WTC11 (cell line): ENCODE results near the gene NDUFV2. TPM values are rescaled to one million over a fixed set of nuclear protein-coding genes. Genes with fewer than 3 reads are reported as not detected.

Experiments used
- ATAC-seq: fragments of 200-7000 bp; cut with Tn5 transposase; 2 replicates; pipeline ENCODE4 v1.10.0; 2021; ENCODE audit warnings: mild to moderate bottlenecking, moderate library complexity
- CTCF ChIA-PET: fragments of 300-600 bp; sonication (Branson Sonifier 250); formaldehyde crosslinking; loops from one replicate; lab custom pipeline; 2021; ENCODE audit warnings: antibody characterized with exemption; lab: Charles Lee
- POLR2A ChIA-PET: fragments of 350-600 bp; sonication (Branson Sonifier 250); formaldehyde crosslinking; loops from one replicate; lab custom pipeline; 2021; ENCODE audit warnings: antibody characterized with exemption; lab: Charles Lee
- DNase-seq: peaks from one replicate; pipeline ENCODE4 v3.0.0; 2021; ENCODE audit warnings: low spot score
- H3K27ac Mint-ChIP-seq: 2 replicates; pipeline ENCODE4 v1.8.0; 2021; ENCODE audit warnings: mixed read lengths
- H3K27me3 Mint-ChIP-seq: 2 replicates; pipeline ENCODE4 v1.8.0; 2021; ENCODE audit warnings: low read depth, mild to moderate bottlenecking, moderate library complexity, mixed read lengths
- H3K36me3 Mint-ChIP-seq: 2 replicates; pipeline ENCODE4 v1.8.0; 2021; ENCODE audit warnings: mixed read lengths
- H3K4me1 Mint-ChIP-seq: 2 replicates; pipeline ENCODE4 v1.8.0; 2022; ENCODE audit warnings: mixed read lengths
- H3K4me3 Mint-ChIP-seq: 2 replicates; pipeline ENCODE4 v1.8.0; 2021; ENCODE audit warnings: mild to moderate bottlenecking, moderate library complexity, mixed read lengths
- H3K9me3 Mint-ChIP-seq: 2 replicates; pipeline ENCODE4 v1.8.0; 2021; ENCODE audit warnings: mixed read lengths
- AFF4 ChIP-seq: sonication (generic); formaldehyde crosslinking; IDR thresholded peaks from 2 replicates; pipeline ENCODE4 v1.8.1; 2023; ENCODE audit warnings: mild to moderate bottlenecking, missing genetic modification reagents, borderline replicate concordance
- CREB1 ChIP-seq: sonication (generic); formaldehyde crosslinking; IDR thresholded peaks from 2 replicates; pipeline ENCODE4 v1.8.0; 2023; ENCODE audit warnings: mild to moderate bottlenecking, missing genetic modification reagents
- EMX1 ChIP-seq: fragments of 250-450 bp; sonication (Bioruptor Pico); IDR thresholded peaks from 2 replicates; pipeline ENCODE4 v1.8.0; 2021; ENCODE audit warnings: mild to moderate bottlenecking
- ERG ChIP-seq: fragments of 250-450 bp; sonication (Bioruptor Pico); IDR thresholded peaks from 2 replicates; pipeline ENCODE4 v1.8.0; 2021; ENCODE audit warnings: mild to moderate bottlenecking
- FOXJ3 ChIP-seq: sonication (generic); formaldehyde crosslinking; IDR thresholded peaks from 2 replicates; pipeline ENCODE4 v1.9.0; 2021; ENCODE audit warnings: missing genetic modification reagents, mild to moderate bottlenecking, borderline replicate concordance
- FOXK1 ChIP-seq: sonication (generic); formaldehyde crosslinking; IDR thresholded peaks from 2 replicates; pipeline ENCODE4 v1.8.0; 2022; ENCODE audit warnings: mild to moderate bottlenecking, moderate library complexity, missing genetic modification reagents
- IRF2 ChIP-seq: sonication (generic); formaldehyde crosslinking; IDR thresholded peaks from 2 replicates; pipeline ENCODE4 v1.8.0; 2022; ENCODE audit warnings: low read depth, missing genetic modification reagents, borderline replicate concordance
- ZBTB21 ChIP-seq: sonication (generic); formaldehyde crosslinking; IDR thresholded peaks from 2 replicates; pipeline ENCODE4 v1.8.1; 2023; ENCODE audit warnings: mild to moderate bottlenecking, missing genetic modification reagents, borderline replicate concordance
- ZNF121 ChIP-seq: sonication (generic); formaldehyde crosslinking; IDR thresholded peaks from 2 replicates; pipeline ENCODE4 v1.8.0; 2023; ENCODE audit warnings: missing genetic modification reagents
- ZNF416 ChIP-seq: fragments of 250-450 bp; sonication (Bioruptor Pico); IDR thresholded peaks from 2 replicates; pipeline ENCODE4 v1.9.0; 2021; ENCODE audit warnings: mild to moderate bottlenecking, inconsistent platforms
- ZNF423 ChIP-seq: fragments of 250-450 bp; sonication (Bioruptor Pico); IDR thresholded peaks from 2 replicates; pipeline ENCODE4 v2.1.2; 2022; ENCODE audit warnings: mild to moderate bottlenecking, moderate library complexity
- total RNA-seq: library from RNA; stranded (reverse); gene quantifications from 3 replicates; pipeline ENCODE4 v1.2.3, GENCODE V29; 2021
- TF ChIP-seq, protein P1 (sequence below): sonication (generic); formaldehyde crosslinking; IDR thresholded peaks from 2 replicates; pipeline ENCODE4 v1.8.1; 2023; ENCODE audit warnings: mild to moderate bottlenecking, missing genetic modification reagents
- TF ChIP-seq, protein P2 (sequence below): fragments of 250-450 bp; sonication (Bioruptor Pico); conservative IDR thresholded peaks from 2 replicates; pipeline ENCODE4 v1.9.0; 2021; ENCODE audit warnings: mild to moderate bottlenecking
- TF ChIP-seq, protein P3 (sequence below): sonication (generic); formaldehyde crosslinking; conservative IDR thresholded peaks from 2 replicates; pipeline ENCODE4 v1.8.1; 2023; ENCODE audit warnings: mild to moderate bottlenecking, low read depth, missing genetic modification reagents, moderate library complexity
- TF ChIP-seq, protein P4 (sequence below): fragments of 250-450 bp; sonication (Bioruptor Pico); IDR thresholded peaks from 2 replicates; pipeline ENCODE4 v2.1.2; 2022; ENCODE audit warnings: mild to moderate bottlenecking, moderate library complexity
- TF ChIP-seq, protein P5 (sequence below): fragments of 200-600 bp; IDR thresholded peaks from 2 replicates; pipeline ENCODE4 v1.8.0; 2022; ENCODE audit warnings: antibody characterized with exemption
- TF ChIP-seq, protein P6 (sequence below): sonication (generic); formaldehyde crosslinking; IDR thresholded peaks from 2 replicates; pipeline ENCODE4 v1.8.0; 2023; ENCODE audit warnings: missing genetic modification reagents, mild to moderate bottlenecking, borderline replicate concordance

The NDUFV2 gene
- total RNA-seq, 1 experiment from 2014 or later, result 192 TPM

GRCh38 chr18:9140984-9141383 is 38.5 kb downstream of the NDUFV2 start:
- ChIA-PET POLR2A (no interaction called here), CTCF (no interaction called here)
- no peak overlapping the region for H3K4me3 Mint-ChIP-seq
- DNase-seq, result no peak
- peaks cover 34% of the 10 kb centered on the region for H3K4me1 Mint-ChIP-seq
- no peak overlapping the region for H3K27ac Mint-ChIP-seq
- no peak for TF ChIP-seq AFF4 (CRISPR knock-in tag)
- no peak for TF ChIP-seq ERG (CRISPR knock-in tag)
- TF ChIP-seq IRF2 (CRISPR knock-in tag), result no peak
- TF ChIP-seq FOXK1 (CRISPR knock-in tag), result no peak
- TF ChIP-seq, protein P1, sequence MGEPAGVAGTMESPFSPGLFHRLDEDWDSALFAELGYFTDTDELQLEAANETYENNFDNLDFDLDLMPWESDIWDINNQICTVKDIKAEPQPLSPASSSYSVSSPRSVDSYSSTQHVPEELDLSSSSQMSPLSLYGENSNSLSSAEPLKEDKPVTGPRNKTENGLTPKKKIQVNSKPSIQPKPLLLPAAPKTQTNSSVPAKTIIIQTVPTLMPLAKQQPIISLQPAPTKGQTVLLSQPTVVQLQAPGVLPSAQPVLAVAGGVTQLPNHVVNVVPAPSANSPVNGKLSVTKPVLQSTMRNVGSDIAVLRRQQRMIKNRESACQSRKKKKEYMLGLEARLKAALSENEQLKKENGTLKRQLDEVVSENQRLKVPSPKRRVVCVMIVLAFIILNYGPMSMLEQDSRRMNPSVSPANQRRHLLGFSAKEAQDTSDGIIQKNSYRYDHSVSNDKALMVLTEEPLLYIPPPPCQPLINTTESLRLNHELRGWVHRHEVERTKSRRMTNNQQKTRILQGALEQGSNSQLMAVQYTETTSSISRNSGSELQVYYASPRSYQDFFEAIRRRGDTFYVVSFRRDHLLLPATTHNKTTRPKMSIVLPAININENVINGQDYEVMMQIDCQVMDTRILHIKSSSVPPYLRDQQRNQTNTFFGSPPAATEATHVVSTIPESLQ (CRISPR knock-in tag), result no peak
- TF ChIP-seq ZNF121 (CRISPR knock-in tag), result no peak
- TF ChIP-seq, protein P2, sequence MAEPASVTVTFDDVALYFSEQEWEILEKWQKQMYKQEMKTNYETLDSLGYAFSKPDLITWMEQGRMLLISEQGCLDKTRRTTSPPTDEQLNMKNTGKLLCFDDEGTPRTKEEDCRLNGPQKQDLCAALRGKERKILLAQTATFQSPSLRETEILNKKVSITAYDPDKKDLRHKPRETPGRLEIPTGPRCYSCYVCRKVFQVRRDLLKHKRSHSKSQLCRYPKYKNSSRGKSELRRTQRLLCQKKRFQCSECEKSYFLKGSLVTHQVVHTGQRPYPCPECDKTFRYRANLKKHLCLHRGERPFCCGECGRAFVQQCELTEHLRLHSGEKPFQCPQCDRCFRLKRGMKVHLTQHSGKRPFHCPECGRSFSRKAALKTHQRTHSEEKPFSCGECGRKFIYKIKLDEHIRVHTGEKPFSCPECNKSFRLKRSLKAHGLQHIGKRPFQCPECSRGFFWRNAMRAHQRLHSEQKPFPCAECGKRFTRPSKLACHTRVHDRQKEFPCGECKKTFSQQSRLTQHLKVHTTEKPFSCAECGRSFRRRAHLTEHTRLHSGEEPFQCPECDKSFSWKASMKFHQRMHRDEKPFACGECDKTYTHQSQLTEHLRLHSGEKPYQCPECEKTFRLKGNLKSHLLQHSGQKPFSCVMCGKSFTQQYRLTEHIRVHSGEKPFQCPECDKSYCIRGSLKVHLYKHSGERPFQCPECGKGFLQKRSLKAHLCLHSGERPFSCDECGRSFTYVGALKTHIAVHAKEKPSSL, result no peak
- TF ChIP-seq ZBTB21 (CRISPR knock-in tag), result no peak
- no peak for TF ChIP-seq EMX1 (CRISPR knock-in tag)
- TF ChIP-seq ZNF423, result no peak
- TF ChIP-seq FOXJ3 (CRISPR knock-in tag), result no peak
- TF ChIP-seq, protein P3, sequence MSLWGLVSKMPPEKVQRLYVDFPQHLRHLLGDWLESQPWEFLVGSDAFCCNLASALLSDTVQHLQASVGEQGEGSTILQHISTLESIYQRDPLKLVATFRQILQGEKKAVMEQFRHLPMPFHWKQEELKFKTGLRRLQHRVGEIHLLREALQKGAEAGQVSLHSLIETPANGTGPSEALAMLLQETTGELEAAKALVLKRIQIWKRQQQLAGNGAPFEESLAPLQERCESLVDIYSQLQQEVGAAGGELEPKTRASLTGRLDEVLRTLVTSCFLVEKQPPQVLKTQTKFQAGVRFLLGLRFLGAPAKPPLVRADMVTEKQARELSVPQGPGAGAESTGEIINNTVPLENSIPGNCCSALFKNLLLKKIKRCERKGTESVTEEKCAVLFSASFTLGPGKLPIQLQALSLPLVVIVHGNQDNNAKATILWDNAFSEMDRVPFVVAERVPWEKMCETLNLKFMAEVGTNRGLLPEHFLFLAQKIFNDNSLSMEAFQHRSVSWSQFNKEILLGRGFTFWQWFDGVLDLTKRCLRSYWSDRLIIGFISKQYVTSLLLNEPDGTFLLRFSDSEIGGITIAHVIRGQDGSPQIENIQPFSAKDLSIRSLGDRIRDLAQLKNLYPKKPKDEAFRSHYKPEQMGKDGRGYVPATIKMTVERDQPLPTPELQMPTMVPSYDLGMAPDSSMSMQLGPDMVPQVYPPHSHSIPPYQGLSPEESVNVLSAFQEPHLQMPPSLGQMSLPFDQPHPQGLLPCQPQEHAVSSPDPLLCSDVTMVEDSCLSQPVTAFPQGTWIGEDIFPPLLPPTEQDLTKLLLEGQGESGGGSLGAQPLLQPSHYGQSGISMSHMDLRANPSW (CRISPR knock-in tag), result no peak
- no peak for TF ChIP-seq ZNF416 (CRISPR knock-in tag)
- TF ChIP-seq, protein P4, sequence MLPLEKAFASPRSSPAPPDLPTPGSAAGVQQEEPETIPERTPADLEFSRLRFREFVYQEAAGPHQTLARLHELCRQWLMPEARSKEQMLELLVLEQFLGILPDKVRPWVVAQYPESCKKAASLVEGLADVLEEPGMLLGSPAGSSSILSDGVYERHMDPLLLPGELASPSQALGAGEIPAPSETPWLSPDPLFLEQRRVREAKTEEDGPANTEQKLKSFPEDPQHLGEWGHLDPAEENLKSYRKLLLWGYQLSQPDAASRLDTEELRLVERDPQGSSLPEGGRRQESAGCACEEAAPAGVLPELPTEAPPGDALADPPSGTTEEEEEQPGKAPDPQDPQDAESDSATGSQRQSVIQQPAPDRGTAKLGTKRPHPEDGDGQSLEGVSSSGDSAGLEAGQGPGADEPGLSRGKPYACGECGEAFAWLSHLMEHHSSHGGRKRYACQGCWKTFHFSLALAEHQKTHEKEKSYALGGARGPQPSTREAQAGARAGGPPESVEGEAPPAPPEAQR (CRISPR knock-in tag), result no peak
- TF ChIP-seq, protein P5, sequence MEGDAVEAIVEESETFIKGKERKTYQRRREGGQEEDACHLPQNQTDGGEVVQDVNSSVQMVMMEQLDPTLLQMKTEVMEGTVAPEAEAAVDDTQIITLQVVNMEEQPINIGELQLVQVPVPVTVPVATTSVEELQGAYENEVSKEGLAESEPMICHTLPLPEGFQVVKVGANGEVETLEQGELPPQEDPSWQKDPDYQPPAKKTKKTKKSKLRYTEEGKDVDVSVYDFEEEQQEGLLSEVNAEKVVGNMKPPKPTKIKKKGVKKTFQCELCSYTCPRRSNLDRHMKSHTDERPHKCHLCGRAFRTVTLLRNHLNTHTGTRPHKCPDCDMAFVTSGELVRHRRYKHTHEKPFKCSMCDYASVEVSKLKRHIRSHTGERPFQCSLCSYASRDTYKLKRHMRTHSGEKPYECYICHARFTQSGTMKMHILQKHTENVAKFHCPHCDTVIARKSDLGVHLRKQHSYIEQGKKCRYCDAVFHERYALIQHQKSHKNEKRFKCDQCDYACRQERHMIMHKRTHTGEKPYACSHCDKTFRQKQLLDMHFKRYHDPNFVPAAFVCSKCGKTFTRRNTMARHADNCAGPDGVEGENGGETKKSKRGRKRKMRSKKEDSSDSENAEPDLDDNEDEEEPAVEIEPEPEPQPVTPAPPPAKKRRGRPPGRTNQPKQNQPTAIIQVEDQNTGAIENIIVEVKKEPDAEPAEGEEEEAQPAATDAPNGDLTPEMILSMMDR, result no peak
- no peak for TF ChIP-seq CREB1 (CRISPR knock-in tag)
- TF ChIP-seq, protein P6, sequence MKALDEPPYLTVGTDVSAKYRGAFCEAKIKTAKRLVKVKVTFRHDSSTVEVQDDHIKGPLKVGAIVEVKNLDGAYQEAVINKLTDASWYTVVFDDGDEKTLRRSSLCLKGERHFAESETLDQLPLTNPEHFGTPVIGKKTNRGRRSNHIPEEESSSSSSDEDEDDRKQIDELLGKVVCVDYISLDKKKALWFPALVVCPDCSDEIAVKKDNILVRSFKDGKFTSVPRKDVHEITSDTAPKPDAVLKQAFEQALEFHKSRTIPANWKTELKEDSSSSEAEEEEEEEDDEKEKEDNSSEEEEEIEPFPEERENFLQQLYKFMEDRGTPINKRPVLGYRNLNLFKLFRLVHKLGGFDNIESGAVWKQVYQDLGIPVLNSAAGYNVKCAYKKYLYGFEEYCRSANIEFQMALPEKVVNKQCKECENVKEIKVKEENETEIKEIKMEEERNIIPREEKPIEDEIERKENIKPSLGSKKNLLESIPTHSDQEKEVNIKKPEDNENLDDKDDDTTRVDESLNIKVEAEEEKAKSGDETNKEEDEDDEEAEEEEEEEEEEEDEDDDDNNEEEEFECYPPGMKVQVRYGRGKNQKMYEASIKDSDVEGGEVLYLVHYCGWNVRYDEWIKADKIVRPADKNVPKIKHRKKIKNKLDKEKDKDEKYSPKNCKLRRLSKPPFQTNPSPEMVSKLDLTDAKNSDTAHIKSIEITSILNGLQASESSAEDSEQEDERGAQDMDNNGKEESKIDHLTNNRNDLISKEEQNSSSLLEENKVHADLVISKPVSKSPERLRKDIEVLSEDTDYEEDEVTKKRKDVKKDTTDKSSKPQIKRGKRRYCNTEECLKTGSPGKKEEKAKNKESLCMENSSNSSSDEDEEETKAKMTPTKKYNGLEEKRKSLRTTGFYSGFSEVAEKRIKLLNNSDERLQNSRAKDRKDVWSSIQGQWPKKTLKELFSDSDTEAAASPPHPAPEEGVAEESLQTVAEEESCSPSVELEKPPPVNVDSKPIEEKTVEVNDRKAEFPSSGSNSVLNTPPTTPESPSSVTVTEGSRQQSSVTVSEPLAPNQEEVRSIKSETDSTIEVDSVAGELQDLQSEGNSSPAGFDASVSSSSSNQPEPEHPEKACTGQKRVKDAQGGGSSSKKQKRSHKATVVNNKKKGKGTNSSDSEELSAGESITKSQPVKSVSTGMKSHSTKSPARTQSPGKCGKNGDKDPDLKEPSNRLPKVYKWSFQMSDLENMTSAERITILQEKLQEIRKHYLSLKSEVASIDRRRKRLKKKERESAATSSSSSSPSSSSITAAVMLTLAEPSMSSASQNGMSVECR (CRISPR knock-in tag), result no peak
- no peak for ATAC-seq
- H3K27me3 Mint-ChIP-seq, result no peaks in the 10 kb centered on the region
- no peaks in the 10 kb centered on the region for H3K36me3 Mint-ChIP-seq
- H3K9me3 Mint-ChIP-seq, result no peaks in the 10 kb centered on the region
